Loucy (cell line): Measurements from ENCODE around the gene DGKQ.

Source experiments
- H2AFZ ChIP-seq: fragments of 200-600 bp; sonication (generic); 2 replicates; pipeline ENCODE4 v1.6.0; 2016; ENCODE audit warnings: antibody characterized with exemption, mild to moderate bottlenecking, low read length, moderate library complexity
- H3F3A ChIP-seq: fragments of 200-600 bp; 2 replicates; pipeline ENCODE4 v1.6.0; 2016; ENCODE audit warnings: antibody characterized with exemption, low read depth, mild to moderate bottlenecking
- H3K27me3 ChIP-seq: fragments of 200-600 bp; sonication (generic); 2 replicates; pipeline ENCODE4 v1.6.1; 2014; ENCODE audit warnings: low read length, mild to moderate bottlenecking; ENCODE audit not compliant: insufficient read depth, poor library complexity, severe bottlenecking
- H3K36me3 ChIP-seq: fragments of 200-600 bp; sonication (generic); 2 replicates; pipeline ENCODE4 v1.6.1; 2016; ENCODE audit warnings: low read length; ENCODE audit not compliant: insufficient read depth
- H3K4me1 ChIP-seq: fragments of 200-600 bp; sonication (generic); 2 replicates; pipeline ENCODE4 v1.5.1; 2014; ENCODE audit warnings: low read length, mild to moderate bottlenecking; ENCODE audit not compliant: insufficient read depth, poor library complexity, severe bottlenecking
- H3K4me2 ChIP-seq: fragments of 200-600 bp; sonication (generic); 2 replicates; pipeline ENCODE4 v1.6.0; 2014; ENCODE audit warnings: antibody characterized with exemption, low read length, low read depth, mild to moderate bottlenecking; ENCODE audit not compliant: poor library complexity, severe bottlenecking
- H3K4me3 ChIP-seq: fragments of 200-600 bp; sonication (generic); 2 replicates; pipeline ENCODE4 v1.5.1; 2014; ENCODE audit warnings: low read length, mild to moderate bottlenecking, mixed read lengths; ENCODE audit not compliant: poor library complexity, severe bottlenecking
- H3K79me2 ChIP-seq: fragments of 200-600 bp; sonication (generic); 2 replicates; pipeline ENCODE4 v1.6.1; 2014; ENCODE audit warnings: low read length; ENCODE audit not compliant: insufficient read depth
- H3K9ac ChIP-seq: fragments of 200-600 bp; sonication (generic); 2 replicates; pipeline ENCODE4 v1.6.0; 2014; ENCODE audit warnings: mild to moderate bottlenecking, low read depth, low read length, moderate library complexity; ENCODE audit not compliant: poor library complexity, severe bottlenecking
- H3K9me2 ChIP-seq: fragments of 200-600 bp; sonication (generic); replicated peaks from 2 replicates; pipeline ENCODE4 v1.6.1; 2016; ENCODE audit warnings: low read depth, low read length, mixed read lengths
- H3K9me3 ChIP-seq: fragments of 200-600 bp; sonication (generic); 2 replicates; pipeline ENCODE4 v1.6.1; 2014; ENCODE audit warnings: mild to moderate bottlenecking, antibody characterized with exemption, low read length, low read depth; ENCODE audit not compliant: insufficient read depth
- H4K20me1 ChIP-seq: fragments of 200-600 bp; sonication (generic); 2 replicates; pipeline ENCODE4 v1.6.0; 2014; ENCODE audit warnings: antibody characterized with exemption, low read length, mild to moderate bottlenecking; ENCODE audit not compliant: insufficient read depth, poor library complexity, severe bottlenecking
- CTCF ChIP-seq: fragments of 200-600 bp; sonication (generic); conservative IDR thresholded peaks from 2 replicates; pipeline ENCODE4 v1.5.1; 2014; ENCODE audit warnings: mild to moderate bottlenecking, antibody characterized with exemption, low read length
- EZH2phosphoT487 ChIP-seq: fragments of 200-600 bp; IDR thresholded peaks from 2 replicates; pipeline ENCODE4 v1.6.1; 2018; ENCODE audit warnings: antibody characterized with exemption, mild to moderate bottlenecking, moderate library complexity, borderline replicate concordance

Gene DGKQ

DNA sequence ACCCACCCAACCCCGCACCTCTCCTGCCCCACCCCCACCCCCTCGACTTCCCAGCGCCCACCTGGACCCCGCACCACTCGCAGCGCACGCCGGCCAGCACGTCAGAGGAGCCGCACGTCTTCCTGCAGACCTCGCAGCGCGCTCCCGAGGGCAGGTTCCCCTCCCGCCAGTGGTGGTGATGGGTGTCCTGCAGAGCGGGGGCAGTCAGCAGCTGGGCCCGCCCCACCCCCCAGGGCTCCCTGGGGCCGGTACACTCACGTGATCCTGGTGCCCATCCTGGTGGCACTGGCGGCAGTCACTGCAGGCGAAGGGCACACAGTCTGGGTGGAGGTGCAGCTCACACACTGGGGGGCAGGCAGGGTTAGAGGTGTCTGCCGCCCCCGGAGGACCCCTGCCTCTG is 5.1 kb downstream of the DGKQ start:
- Histone ChIP-seq H3K9me2 (no peaks in the 10 kb centered on the region), H3K36me3 (no peaks in the 10 kb centered on the region), H3K4me1 (peaks cover 25% of the 10 kb centered on the region), H3K9ac (no peak overlapping the region), H3K4me3 (no peak overlapping the region), H3F3A (no peaks in the 10 kb centered on the region), H4K20me1 (no peaks in the 10 kb centered on the region), H2AFZ (no peak overlapping the region), H3K27me3 (no peaks in the 10 kb centered on the region), H3K9me3 (no peaks in the 10 kb centered on the region), H3K79me2 (peaks cover 11% of the 10 kb centered on the region; the same call in 1 of the 2 replicates), H3K4me2 (no peak overlapping the region)
- no peak for TF ChIP-seq EZH2phosphoT487
- TF ChIP-seq CTCF, result no peak

GRCh38 chr4:967113-968104 is 6.0 kb downstream of the DGKQ start:
- H4K20me1 ChIP-seq, result no peaks in the 10 kb centered on the region
- no peaks in the 10 kb centered on the region for H3F3A ChIP-seq
- H3K79me2 ChIP-seq, result 0 out of 2 replicates have a peak, but pooled peaks cover 5% of the 10 kb centered on the region
- no peaks in the 10 kb centered on the region for H3K36me3 ChIP-seq
- TF ChIP-seq EZH2phosphoT487 (no peak), CTCF (no peak)
- H3K9me2 ChIP-seq, result no peaks in the 10 kb centered on the region
- no peak overlapping the region for H3K9ac ChIP-seq
- H3K4me3 ChIP-seq, result no peak overlapping the region
- H3K9me3 ChIP-seq, result no peaks in the 10 kb centered on the region
- no peaks in the 10 kb centered on the region for H3K27me3 ChIP-seq
- H3K4me2 ChIP-seq, result no peak overlapping the region
- H3K4me1 ChIP-seq, result peaks cover 20% of the 10 kb centered on the region
- no peak overlapping the region for H2AFZ ChIP-seq

GRCh38 chr4:966266-967112 is 6.9 kb downstream of the DGKQ start:
- H3K27me3 ChIP-seq, result no peaks in the 10 kb centered on the region
- peaks cover 11% of the 10 kb centered on the region for H3K4me1 ChIP-seq
- TF ChIP-seq CTCF, result no peak
- TF ChIP-seq EZH2phosphoT487, result no peak
- no peak overlapping the region for H3K4me2 ChIP-seq
- H3K9ac ChIP-seq, result no peak overlapping the region
- H4K20me1 ChIP-seq, result no peaks in the 10 kb centered on the region
- no peaks in the 10 kb centered on the region for H3K36me3 ChIP-seq
- H3K4me3 ChIP-seq, result no peak overlapping the region
- H3K9me2 ChIP-seq, result no peaks in the 10 kb centered on the region
- H3K9me3 ChIP-seq, result no peaks in the 10 kb centered on the region
- no peak overlapping the region for H2AFZ ChIP-seq
- H3K79me2 ChIP-seq, result no peaks in the 10 kb centered on the region
- no peaks in the 10 kb centered on the region for H3F3A ChIP-seq
